HepG2 (cell line): ENCODE measurements around the gene API5. TPM values are rescaled to one million over a fixed set of nuclear protein-coding genes. Genes with fewer than 3 reads are reported as not detected.

Experiments used
- CEBPG ChIP-seq: IDR thresholded peaks from 2 replicates; pipeline ENCODE4 v1.6.1; 2016
- CHD4 ChIP-seq: fragments of 200-600 bp; sonication (generic); IDR thresholded peaks from 2 replicates; pipeline ENCODE4 v1.7.0; 2017; ENCODE audit warnings: mild to moderate bottlenecking, low read length, borderline replicate concordance
- DNMT3B ChIP-seq: conservative IDR thresholded peaks from 2 replicates; pipeline ENCODE4 v1.6.1; 2016; ENCODE audit warnings: missing biosample characterization, control low read depth
- HDAC6 ChIP-seq: fragments of 200-600 bp; sonication (generic); IDR thresholded peaks from 2 replicates; pipeline ENCODE4 v1.7.0; 2017; ENCODE audit warnings: mild to moderate bottlenecking, antibody characterized with exemption, low read length, low read depth
- IRF2 ChIP-seq: IDR thresholded peaks from 2 replicates; pipeline ENCODE4 v1.6.1; 2018; ENCODE audit warnings: missing genetic modification reagents, missing compliant biosample characterization
- MAF1 ChIP-seq: sonication (generic); formaldehyde crosslinking; IDR thresholded peaks from 2 replicates; pipeline ENCODE4 v1.5.0; 2020; ENCODE audit warnings: missing genetic modification reagents, borderline replicate concordance
- MTERF4 ChIP-seq: sonication (generic); formaldehyde crosslinking; IDR thresholded peaks from 2 replicates; pipeline ENCODE4 v1.8.0; 2023; ENCODE audit warnings: mild to moderate bottlenecking, missing genetic modification reagents
- PHB2 ChIP-seq: fragments of 450-650 bp; IDR thresholded peaks from 2 replicates; pipeline ENCODE4 v1.6.1; 2018; ENCODE audit not compliant: partially characterized antibody
- SIX1 ChIP-seq: sonication (generic); formaldehyde crosslinking; IDR thresholded peaks from 2 replicates; pipeline ENCODE4 v1.4.0; 2020; ENCODE audit warnings: missing genetic modification reagents, borderline replicate concordance
- ZFYVE20 ChIP-seq: sonication (generic); formaldehyde crosslinking; IDR thresholded peaks from 2 replicates; pipeline ENCODE4 v1.8.0; 2023; ENCODE audit warnings: low read depth, mild to moderate bottlenecking, moderate library complexity, missing genetic modification reagents, borderline replicate concordance
- ZGPAT ChIP-seq: IDR thresholded peaks from 2 replicates; pipeline ENCODE4 v1.6.1; 2016; ENCODE audit warnings: mild to moderate bottlenecking
- ZNF430 ChIP-seq: sonication (generic); formaldehyde crosslinking; IDR thresholded peaks from 2 replicates; pipeline ENCODE4 v1.9.0; 2021; ENCODE audit warnings: mild to moderate bottlenecking, missing genetic modification reagents
- ZNF460 ChIP-seq: sonication (generic); formaldehyde crosslinking; IDR thresholded peaks from 2 replicates; pipeline ENCODE4 v1.5.1; 2020; ENCODE audit warnings: missing genetic modification reagents, mild to moderate bottlenecking, borderline replicate concordance
- polyA plus RNA-seq, 8 experiments: library from polyadenylated mRNA; depleted of rRNA in 3 of 8; stranded (reverse) in 7 of 8; unstranded in 1 of 8; fragments of >200 nt; fragmentation: Illumina TruSeq in 4 of 8; extraction: Trizol in 4 of 8; gene quantifications; 2 replicates each; pipeline versions ENCODE4 v1.2.1 to v1.2.3, GENCODE V29; 2011 to 2016; ENCODE audit warnings: low read depth in 4 of 8, missing spikeins in 1 of 8, mixed read lengths in 1 of 8; ENCODE audit not compliant: insufficient read depth in 1 of 8
- total RNA-seq, 5 experiments: library from RNA; depleted of rRNA; stranded (reverse); fragments of >200 nt; fragmentation: Illumina TruSeq; extraction: Trizol; gene quantifications; 2 replicates each; pipeline ENCODE4 v1.2.3, GENCODE V29; 2016; ENCODE audit warnings: low read depth in 1 of 5
- TF ChIP-seq, protein P1 (sequence below), 2 experiments: sonication (generic) in 1 of 2; formaldehyde crosslinking in 1 of 2; IDR thresholded peaks; 2 replicates each; pipeline versions ENCODE4 v1.6.1 to v1.9.0; 2014 to 2022; ENCODE audit warnings: antibody characterized with exemption in 1 of 2, borderline replicate concordance in 1 of 2, inconsistent platforms in 1 of 2, low read depth in 1 of 2, missing genetic modification reagents in 1 of 2
- TF ChIP-seq, protein P2 (sequence below): sonication (generic); formaldehyde crosslinking; IDR thresholded peaks from 2 replicates; pipeline ENCODE4 v1.4.0; 2020; ENCODE audit warnings: mild to moderate bottlenecking, missing genetic modification reagents
- TF ChIP-seq, protein P3 (sequence below): sonication (generic); formaldehyde crosslinking; IDR thresholded peaks from 2 replicates; pipeline ENCODE4 v1.4.0; 2020; ENCODE audit warnings: mild to moderate bottlenecking, missing genetic modification reagents
- TF ChIP-seq, protein P4 (sequence below): sonication (generic); formaldehyde crosslinking; IDR thresholded peaks from 2 replicates; pipeline ENCODE4 v1.5.0; 2020; ENCODE audit warnings: mild to moderate bottlenecking, missing genetic modification reagents, borderline replicate concordance

API5 gene
- total and polyA plus RNA-seq, 2 of the 13 experiments (the other 11 are each of a cell fraction or from before 2014, with no cell fraction given): 21.6 to 59.0 TPM

DNA sequence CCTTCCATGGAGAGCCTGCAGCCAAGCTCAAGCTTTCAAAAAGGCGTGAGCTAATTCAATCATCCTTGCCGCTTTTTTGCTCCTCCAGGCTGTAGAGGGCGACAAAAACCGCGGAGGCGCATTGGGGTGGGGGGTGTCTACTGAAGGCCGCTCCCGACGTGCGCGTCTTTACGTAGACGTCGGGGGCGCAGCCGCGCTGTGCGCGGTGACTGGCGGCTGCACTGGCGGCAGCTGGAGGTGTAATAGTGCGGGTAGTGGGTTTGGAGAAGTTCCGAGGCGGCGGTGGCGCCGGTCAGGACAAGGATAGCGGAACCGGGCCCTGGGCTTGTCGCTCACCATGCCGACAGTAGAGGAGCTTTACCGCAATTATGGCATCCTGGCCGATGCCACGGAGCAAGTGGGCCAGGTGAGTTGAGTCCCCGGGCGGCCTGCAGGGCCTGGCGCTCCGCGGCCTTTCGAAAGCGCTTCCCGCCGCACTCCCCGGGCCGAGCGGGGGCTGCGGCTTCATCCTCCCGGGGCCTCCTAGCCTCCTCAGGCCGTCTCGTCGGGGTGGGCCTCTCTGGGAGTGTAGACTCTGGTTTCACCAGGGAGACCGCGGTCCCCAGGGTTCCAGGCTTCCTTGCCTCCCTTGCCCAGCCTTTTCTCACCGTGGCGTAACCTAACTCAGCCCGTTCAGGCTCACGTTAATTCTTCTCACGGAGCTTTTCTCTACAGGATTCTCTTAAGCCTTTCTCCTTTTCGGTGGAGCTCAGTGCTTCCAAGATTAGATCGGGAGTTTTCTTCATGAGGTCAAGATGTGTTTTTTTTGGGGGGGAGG, at the start of gene API5 (continued):
- TF ChIP-seq, protein P1, sequence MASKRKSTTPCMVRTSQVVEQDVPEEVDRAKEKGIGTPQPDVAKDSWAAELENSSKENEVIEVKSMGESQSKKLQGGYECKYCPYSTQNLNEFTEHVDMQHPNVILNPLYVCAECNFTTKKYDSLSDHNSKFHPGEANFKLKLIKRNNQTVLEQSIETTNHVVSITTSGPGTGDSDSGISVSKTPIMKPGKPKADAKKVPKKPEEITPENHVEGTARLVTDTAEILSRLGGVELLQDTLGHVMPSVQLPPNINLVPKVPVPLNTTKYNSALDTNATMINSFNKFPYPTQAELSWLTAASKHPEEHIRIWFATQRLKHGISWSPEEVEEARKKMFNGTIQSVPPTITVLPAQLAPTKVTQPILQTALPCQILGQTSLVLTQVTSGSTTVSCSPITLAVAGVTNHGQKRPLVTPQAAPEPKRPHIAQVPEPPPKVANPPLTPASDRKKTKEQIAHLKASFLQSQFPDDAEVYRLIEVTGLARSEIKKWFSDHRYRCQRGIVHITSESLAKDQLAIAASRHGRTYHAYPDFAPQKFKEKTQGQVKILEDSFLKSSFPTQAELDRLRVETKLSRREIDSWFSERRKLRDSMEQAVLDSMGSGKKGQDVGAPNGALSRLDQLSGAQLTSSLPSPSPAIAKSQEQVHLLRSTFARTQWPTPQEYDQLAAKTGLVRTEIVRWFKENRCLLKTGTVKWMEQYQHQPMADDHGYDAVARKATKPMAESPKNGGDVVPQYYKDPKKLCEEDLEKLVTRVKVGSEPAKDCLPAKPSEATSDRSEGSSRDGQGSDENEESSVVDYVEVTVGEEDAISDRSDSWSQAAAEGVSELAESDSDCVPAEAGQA (IDR thresholded peaks at IDR 0.05; ENCODE audit: low read depth): 0 out of 2 replicates have a peak, but pooled peaks have one; percentile 69
- TF ChIP-seq, protein P1 (CRISPR knock-in tag; IDR thresholded peaks at IDR 0.05; ENCODE audit: borderline replicate concordance): peak; percentile 70; the same call in 1 of the 2 replicates
- no peak for TF ChIP-seq PHB2
- TF ChIP-seq ZNF430 (CRISPR knock-in tag): peak; percentile 86
- TF ChIP-seq MAF1: peak; percentile 87; the same call in 1 of the 2 replicates
- no peak for TF ChIP-seq HDAC6
- TF ChIP-seq CHD4: no peak
- TF ChIP-seq ZNF460 (CRISPR knock-in tag): no peak; the same call in 1 of the 2 replicates
- peak; percentile 94 for TF ChIP-seq IRF2 (CRISPR knock-in tag)
- TF ChIP-seq ZFYVE20 (CRISPR knock-in tag): 0 out of 2 replicates have a peak, but pooled peaks have one; percentile 78
- TF ChIP-seq CEBPG (CRISPR knock-in tag): no peak
- TF ChIP-seq, protein P2, sequence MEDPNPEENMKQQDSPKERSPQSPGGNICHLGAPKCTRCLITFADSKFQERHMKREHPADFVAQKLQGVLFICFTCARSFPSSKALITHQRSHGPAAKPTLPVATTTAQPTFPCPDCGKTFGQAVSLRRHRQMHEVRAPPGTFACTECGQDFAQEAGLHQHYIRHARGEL: peak; percentile 82; the same call in 1 of the 2 replicates
- TF ChIP-seq, protein P3, sequence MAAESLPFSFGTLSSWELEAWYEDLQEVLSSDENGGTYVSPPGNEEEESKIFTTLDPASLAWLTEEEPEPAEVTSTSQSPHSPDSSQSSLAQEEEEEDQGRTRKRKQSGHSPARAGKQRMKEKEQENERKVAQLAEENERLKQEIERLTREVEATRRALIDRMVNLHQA (CRISPR knock-in tag): no peak
- TF ChIP-seq ZGPAT (CRISPR knock-in tag): peak; percentile 91
- TF ChIP-seq DNMT3B (CRISPR knock-in tag): no peak; the same call in 1 of the 2 replicates
- no peak for TF ChIP-seq SIX1 (CRISPR knock-in tag)
- no peak for TF ChIP-seq MTERF4
- TF ChIP-seq, protein P4, sequence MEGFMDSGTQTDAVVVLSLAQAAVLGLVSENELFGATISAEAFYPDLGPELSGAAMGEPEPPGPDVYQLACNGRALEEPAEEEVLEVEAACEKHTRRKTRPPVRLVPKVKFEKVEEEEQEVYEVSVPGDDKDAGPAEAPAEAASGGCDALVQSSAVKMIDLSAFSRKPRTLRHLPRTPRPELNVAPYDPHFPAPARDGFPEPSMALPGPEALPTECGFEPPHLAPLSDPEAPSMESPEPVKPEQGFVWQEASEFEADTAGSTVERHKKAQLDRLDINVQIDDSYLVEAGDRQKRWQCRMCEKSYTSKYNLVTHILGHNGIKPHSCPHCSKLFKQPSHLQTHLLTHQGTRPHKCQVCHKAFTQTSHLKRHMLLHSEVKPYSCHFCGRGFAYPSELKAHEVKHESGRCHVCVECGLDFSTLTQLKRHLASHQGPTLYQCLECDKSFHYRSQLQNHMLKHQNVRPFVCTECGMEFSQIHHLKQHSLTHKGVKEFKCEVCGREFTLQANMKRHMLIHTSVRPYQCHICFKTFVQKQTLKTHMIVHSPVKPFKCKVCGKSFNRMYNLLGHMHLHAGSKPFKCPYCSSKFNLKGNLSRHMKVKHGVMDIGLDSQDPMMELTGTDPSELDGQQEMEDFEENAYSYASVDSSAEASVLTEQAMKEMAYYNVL (CRISPR knock-in tag): no peak
